Measurements from ENCODE around the gene CNTN3.

DNA sequence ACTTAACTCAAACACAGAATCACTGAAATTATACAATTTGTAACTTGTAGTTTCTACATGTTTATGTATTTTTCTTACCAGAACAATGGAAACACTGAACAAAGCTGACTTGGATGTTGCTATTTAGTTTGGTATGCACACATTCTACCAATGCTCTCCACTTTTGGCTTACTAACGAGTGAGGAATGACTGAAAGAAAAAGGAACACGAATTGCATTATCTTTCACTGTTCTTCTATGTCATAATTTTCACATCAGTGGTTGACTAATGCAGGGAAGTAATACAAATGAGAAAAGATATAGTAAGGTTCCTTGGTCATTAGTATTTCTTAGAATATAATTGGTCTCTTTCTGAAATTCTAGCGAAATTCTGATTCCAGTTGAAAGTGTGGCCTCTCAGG lies 9.8 kb upstream of the CNTN3 start:
- TF ChIP-seq, protein P1, sequence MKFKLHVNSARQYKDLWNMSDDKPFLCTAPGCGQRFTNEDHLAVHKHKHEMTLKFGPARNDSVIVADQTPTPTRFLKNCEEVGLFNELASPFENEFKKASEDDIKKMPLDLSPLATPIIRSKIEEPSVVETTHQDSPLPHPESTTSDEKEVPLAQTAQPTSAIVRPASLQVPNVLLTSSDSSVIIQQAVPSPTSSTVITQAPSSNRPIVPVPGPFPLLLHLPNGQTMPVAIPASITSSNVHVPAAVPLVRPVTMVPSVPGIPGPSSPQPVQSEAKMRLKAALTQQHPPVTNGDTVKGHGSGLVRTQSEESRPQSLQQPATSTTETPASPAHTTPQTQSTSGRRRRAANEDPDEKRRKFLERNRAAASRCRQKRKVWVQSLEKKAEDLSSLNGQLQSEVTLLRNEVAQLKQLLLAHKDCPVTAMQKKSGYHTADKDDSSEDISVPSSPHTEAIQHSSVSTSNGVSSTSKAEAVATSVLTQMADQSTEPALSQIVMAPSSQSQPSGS (tag by site-specific recombination; IDR thresholded peaks at IDR 0.05; ENCODE audit: low read depth) = no peak
- TF ChIP-seq CTCF (tag by site-specific recombination; IDR thresholded peaks at IDR 0.05) = no peak
- TF ChIP-seq KLF9 (tag by site-specific recombination; IDR thresholded peaks at IDR 0.05; ENCODE audit: low read depth) = no peak
- TF ChIP-seq, protein P2, sequence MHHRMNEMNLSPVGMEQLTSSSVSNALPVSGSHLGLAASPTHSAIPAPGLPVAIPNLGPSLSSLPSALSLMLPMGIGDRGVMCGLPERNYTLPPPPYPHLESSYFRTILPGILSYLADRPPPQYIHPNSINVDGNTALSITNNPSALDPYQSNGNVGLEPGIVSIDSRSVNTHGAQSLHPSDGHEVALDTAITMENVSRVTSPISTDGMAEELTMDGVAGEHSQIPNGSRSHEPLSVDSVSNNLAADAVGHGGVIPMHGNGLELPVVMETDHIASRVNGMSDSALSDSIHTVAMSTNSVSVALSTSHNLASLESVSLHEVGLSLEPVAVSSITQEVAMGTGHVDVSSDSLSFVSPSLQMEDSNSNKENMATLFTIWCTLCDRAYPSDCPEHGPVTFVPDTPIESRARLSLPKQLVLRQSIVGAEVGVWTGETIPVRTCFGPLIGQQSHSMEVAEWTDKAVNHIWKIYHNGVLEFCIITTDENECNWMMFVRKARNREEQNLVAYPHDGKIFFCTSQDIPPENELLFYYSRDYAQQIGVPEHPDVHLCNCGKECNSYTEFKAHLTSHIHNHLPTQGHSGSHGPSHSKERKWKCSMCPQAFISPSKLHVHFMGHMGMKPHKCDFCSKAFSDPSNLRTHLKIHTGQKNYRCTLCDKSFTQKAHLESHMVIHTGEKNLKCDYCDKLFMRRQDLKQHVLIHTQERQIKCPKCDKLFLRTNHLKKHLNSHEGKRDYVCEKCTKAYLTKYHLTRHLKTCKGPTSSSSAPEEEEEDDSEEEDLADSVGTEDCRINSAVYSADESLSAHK (tag by site-specific recombination; IDR thresholded peaks at IDR 0.05) = no peak
- TF ChIP-seq ZNF555 (tag by site-specific recombination; conservative IDR thresholded peaks at IDR 0.05) = no peak
- no peak for TF ChIP-seq MEIS1 (CRISPR knock-in tag; IDR thresholded peaks at IDR 0.05; ENCODE audit: borderline replicate concordance)
- TF ChIP-seq ZNF24 (tag by site-specific recombination; IDR thresholded peaks at IDR 0.05) = no peak
- no peak for TF ChIP-seq YY1 (tag by site-specific recombination; IDR thresholded peaks at IDR 0.05)
- no peak for TF ChIP-seq ZNF692 (tag by site-specific recombination; IDR thresholded peaks at IDR 0.05)
- TF ChIP-seq SETDB1 (IDR thresholded peaks at IDR 0.05; ENCODE audit: insufficient read length, low read length) = no peak
- TF ChIP-seq ZNF670 (tag by site-specific recombination; IDR thresholded peaks at IDR 0.05; ENCODE audit: low read depth) = no peak
